ENCODE measurements around the gene SHC4.
"Not testable (repeated sequence)": the region's sequence is repeated elsewhere in the genome, so short reads cannot be mapped to it uniquely, and the experiment has no call there.

Gene SHC4

DNA sequence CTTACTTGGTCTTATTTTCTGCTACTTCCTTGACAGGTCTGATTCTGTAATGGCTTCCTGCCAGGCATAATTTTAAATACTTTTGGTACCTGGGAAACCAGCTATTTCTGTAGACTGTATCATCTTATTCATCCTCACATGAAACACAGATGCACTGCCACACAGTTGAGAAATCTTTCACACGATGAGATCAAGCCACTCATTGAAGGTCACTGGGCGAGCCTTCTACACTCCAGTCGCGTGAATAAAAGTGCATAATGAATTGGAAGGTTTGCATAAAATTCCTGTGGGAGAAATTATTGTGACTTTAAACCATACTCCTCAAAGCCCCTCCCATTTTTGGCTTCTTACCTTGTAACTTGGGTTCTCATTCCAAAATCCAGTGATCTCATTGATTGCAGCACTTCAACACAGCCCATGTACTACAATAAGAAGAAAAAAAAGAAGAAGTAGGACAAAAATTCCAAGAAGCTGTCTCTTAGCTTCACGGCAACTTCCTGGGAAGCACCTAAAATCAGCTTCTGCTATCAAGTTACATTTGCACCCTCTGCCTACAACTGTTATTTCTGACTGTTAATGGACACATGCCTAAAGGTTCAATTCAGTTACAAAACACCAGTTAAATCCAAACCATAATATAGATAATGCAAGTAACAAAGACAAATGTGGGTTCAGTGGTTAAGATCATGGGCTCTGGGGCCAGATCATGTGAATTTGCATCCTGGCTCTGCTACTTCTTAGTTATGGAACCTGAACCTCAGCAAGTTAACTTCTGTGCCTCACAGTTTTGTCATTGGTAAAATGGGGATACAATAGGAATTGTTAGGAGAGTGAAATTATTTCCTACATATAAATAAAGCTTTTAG lies 39.0 kb downstream of the SHC4 start:
- POLR2A ChIA-PET, result no interaction called here
- TF ChIP-seq, protein P1, sequence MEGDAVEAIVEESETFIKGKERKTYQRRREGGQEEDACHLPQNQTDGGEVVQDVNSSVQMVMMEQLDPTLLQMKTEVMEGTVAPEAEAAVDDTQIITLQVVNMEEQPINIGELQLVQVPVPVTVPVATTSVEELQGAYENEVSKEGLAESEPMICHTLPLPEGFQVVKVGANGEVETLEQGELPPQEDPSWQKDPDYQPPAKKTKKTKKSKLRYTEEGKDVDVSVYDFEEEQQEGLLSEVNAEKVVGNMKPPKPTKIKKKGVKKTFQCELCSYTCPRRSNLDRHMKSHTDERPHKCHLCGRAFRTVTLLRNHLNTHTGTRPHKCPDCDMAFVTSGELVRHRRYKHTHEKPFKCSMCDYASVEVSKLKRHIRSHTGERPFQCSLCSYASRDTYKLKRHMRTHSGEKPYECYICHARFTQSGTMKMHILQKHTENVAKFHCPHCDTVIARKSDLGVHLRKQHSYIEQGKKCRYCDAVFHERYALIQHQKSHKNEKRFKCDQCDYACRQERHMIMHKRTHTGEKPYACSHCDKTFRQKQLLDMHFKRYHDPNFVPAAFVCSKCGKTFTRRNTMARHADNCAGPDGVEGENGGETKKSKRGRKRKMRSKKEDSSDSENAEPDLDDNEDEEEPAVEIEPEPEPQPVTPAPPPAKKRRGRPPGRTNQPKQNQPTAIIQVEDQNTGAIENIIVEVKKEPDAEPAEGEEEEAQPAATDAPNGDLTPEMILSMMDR (IDR thresholded peaks at IDR 0.05; ENCODE audit: control extremely low read depth, extremely low read depth, low read depth, missing control alignments), result no peak
- CTCF ChIA-PET, result interaction anchor here (1.0 to 1.5 kb wide), 4 partner anchors 11 to 51 kb away, joined by 3 to 5 read pairs (median 4); no protein-coding TSS in a partner anchor
- no peak for DNase-seq (ENCODE audit: extremely low spot score)

DNA sequence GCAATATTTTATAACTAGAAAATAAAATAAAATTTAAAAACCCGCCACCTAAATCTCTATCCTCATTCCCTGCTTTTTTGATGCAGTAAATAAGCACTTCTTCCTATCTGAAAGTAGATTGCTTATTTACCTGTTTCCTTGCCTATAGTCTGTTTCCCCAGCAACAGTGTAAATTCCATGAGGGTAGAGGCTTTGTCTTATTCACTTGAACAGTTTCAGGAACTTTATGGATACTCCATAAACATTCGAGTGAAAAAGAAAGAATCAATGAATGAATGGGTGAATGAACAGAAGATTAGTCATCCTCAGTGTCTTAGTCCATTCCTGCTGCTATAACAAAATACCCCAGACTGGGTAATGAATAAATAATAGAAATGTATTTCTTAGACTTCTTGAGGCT lies 41.7 kb downstream of the SHC4 start:
- ChIA-PET CTCF (no interaction called here), POLR2A (no interaction called here)
- DNase-seq (ENCODE audit: extremely low spot score), result no peak
- TF ChIP-seq, protein P1 (IDR thresholded peaks at IDR 0.05; ENCODE audit: control extremely low read depth, extremely low read depth, low read depth, missing control alignments), result no peak

GRCh38 chr15:48916721-48917120 lies 47.0 kb downstream of the SHC4 start:
- ChIA-PET POLR2A (no interaction called here), CTCF (interaction anchor here (0.8 to 1.2 kb wide), 3 partner anchors 28 to 49 kb away, joined by 3 read pairs; no protein-coding TSS in a partner anchor)
- TF ChIP-seq, protein P1 (IDR thresholded peaks at IDR 0.05; ENCODE audit: control extremely low read depth, extremely low read depth, low read depth, missing control alignments), result no peak

GRCh38 chr15:48915861-48916260 lies 47.9 kb downstream of the SHC4 start:
- DNase-seq (ENCODE audit: extremely low spot score), result no peak
- CTCF ChIA-PET, result interaction anchor here (0.9 to 2.3 kb wide), 4 partner anchors 10 to 60 kb away, joined by 3 to 11 read pairs (median 4); no protein-coding TSS in a partner anchor
- POLR2A ChIA-PET, result no interaction called here
- TF ChIP-seq, protein P1 (IDR thresholded peaks at IDR 0.05; ENCODE audit: control extremely low read depth, extremely low read depth, low read depth, missing control alignments), result no peak

More at GRCh38 chr15:48916721-48917120, 47.0 kb downstream of the SHC4 start:
- no peak for DNase-seq (ENCODE audit: extremely low spot score)

DNA sequence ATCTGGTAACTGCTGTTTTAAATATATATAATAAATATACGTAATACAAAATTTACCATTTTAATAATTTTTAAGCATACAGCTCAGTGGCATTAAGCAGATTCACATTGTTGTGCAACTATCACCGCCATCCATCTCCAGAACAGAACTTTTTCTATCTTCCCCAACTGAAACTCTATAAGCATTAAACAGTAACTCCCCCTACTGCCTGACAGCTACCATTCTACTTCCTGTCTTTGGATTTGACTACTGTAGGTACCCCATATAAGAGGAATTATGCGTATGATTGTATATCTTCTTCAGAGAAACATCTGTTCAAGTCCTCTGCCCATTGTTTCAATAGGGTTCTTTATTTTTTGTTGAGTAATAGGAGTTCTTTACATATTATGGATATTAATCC lies 49.0 kb downstream of the SHC4 start:
- CTCF ChIA-PET, result interaction anchor here (1.1 to 2.3 kb wide), 4 partner anchors 9 to 61 kb away, joined by 4 to 11 read pairs (median 4); no protein-coding TSS in a partner anchor
- no peak for DNase-seq (ENCODE audit: extremely low spot score)
- POLR2A ChIA-PET, result no interaction called here
- TF ChIP-seq, protein P1 (IDR thresholded peaks at IDR 0.05; ENCODE audit: control extremely low read depth, extremely low read depth, low read depth, missing control alignments), result no peak

DNA sequence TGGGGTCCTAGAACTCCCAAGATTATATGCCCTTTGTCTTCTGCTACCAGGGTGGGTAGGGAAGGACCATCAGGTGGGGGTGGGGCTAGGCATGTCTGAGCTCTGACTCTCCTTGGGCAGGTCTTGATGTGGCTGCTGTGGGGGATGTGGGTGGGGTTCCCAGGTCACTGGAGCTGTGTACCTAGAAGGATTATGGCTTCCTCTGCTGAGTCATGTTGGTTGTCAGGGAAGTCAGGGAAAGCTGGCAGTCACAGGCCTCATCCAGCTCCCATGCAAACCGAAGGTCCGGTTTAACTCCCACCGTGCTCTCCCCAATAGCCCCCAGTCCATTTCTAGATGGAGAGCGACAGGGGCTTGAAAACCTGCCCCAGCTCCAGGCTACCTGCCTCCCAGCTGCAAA lies 50.6 kb downstream of the SHC4 start:
- TF ChIP-seq, protein P1 (IDR thresholded peaks at IDR 0.05; ENCODE audit: control extremely low read depth, extremely low read depth, low read depth, missing control alignments), result no peak
- ChIA-PET CTCF (interaction anchor here (1.1 to 1.4 kb wide), 3 partner anchors 9 to 21 kb away, joined by 3 to 4 read pairs (median 4); no protein-coding TSS in a partner anchor), POLR2A (no interaction called here)
- DNase-seq (ENCODE audit: extremely low spot score), result no peak

GRCh38 chr15:48910554-48910953 lies 53.2 kb downstream of the SHC4 start:
- POLR2A ChIA-PET; DNase-seq (ENCODE audit: extremely low spot score): not testable (repeated sequence)
- CTCF ChIA-PET, result interaction anchor here (1.1 kb wide), 1 partner anchor 95 kb away, joined by 3 read pairs; no protein-coding TSS in a partner anchor

DNA sequence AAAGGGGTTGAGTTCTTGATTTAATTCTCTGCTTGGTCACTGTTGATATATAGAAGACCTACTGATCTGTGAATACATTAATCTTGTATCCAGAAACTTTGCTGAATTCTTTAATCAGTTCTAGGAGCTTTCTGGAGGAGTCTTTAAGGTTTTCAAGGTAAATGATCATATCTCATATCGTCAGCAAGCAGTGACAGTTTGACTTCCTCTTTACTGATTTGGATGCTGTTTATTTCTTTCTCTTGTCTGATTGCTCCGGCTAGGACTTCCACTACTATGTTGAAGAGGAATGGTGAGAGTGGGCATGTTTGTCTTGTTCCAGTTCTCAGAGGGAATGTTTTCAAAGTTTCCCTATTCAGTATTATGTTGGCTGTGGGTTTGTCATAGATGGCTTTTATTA lies 54.4 kb downstream of the SHC4 start:
- CTCF ChIA-PET; DNase-seq (ENCODE audit: extremely low spot score); POLR2A ChIA-PET: not testable (repeated sequence)
